HG03064 (cell line): ENCODE data around the gene CORO2B.
"Not testable (repeated sequence)": the region's sequence is repeated elsewhere in the genome, so short reads cannot be mapped to it uniquely, and the experiment has no call there.

Experiments
- ATAC-seq: cut with Tn5 transposase; IDR thresholded peaks from one replicate; pipeline ENCODE4 v1.9.1; 2021; ENCODE audit warnings: low read depth; ENCODE audit not compliant: unreplicated experiment

The CORO2B gene

DNA sequence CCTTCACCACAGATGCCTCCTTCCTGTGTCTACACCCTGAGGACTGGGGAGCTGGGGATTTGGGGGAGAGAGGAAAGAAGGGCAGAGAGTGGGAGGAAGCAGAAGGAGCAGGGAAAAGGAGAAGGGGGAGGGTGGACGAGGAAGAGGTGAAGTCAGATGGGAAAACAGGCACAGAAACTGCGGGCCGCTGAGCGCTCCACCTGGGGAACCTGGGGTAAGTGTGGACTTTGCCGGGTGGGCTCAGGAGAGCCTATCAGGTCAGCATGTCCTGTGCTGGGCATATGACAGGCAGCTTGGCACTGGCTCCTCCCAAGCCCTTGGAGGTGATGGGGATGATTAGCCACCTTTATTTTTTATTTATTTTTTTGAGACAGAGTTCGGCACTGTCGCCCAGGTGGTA is 62.6 kb downstream of the CORO2B start:
- ATAC-seq: no peak

DNA sequence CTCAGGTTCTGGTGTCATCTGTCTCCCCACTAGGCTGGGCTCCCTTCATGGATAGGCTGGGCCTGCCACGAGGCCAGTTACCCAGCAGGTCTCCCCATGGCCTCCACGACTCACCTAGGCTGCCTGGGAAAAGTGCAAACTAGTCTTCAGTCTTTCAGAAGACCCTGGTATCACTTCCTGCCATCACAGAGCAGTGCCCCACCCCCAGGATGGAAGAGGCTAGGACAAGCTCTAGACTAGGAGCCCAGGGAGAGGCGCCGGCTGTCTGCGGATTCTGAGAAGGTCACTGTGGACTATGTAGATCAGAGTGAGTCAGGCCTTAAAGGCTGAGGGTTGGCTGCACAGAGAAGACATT is 63.7 kb downstream of the CORO2B start:
- no peak for ATAC-seq

DNA sequence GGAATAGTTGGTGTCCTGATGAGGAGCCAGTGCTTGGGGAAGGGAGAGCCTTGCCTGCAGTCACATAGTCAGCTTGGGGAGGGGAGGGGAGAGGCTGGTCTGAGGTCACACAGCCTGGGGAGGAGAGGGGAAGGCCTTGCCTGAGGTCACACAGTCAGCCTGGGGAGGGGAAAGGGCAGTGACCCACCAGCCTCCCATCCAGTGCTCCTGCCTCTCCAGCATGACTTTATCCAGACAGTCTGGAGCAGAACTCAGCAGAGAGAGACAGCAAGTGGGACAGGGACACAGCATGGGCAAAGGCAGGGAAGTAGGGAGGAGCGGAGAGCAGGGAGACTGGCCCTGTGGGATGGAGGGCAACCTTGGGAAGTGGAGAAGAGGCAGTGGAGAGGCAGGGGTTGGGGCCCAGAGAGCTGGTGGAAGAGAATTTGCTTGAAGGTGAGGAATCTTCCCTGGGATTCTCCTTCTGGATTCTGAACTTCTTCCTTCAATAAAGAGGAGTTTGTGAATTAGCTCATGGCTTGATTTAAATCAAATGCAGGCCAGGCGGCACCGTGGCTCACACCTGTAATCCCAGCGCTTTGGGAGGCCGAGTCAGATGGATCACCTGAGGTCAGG is 64.5 kb downstream of the CORO2B start:
- no peak for ATAC-seq

DNA sequence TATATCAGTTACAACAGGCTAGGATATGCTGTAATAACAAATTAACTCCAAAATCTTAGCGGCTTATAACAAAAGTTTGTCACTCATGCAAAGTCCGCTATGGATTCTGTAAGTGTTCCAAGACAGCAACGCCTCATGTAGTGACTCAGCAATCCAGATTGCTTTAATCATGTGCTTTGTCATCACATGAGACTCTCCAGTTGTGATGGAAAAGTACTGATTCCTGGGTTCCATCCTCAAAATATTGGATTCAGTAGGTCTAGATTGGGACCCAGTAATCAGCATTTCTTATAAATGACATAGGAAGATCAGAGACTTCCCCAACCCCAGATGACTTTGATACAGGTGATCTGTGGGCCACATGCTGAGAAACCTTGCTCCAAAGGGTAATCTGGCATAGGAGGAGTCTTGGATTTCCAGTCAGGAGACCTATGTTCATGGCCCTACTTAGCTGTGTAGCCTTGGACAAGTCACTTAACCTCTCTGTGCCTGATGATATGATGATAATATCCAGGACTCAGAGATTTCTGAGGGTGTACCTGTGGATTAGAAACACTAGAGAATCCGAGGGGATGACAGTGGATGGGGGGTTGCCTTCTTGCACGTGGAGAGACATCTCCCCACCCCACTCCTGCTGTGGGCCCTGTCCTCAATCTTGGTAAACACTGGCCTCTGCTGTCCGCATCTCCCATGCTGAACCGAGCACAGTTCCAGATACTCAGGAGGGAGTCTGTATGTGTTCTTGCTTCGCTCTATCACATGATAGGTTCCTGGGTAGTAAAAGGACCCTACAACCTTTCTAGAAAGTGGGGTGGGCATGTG is 65.5 kb downstream of the CORO2B start:
- no peak for ATAC-seq

DNA sequence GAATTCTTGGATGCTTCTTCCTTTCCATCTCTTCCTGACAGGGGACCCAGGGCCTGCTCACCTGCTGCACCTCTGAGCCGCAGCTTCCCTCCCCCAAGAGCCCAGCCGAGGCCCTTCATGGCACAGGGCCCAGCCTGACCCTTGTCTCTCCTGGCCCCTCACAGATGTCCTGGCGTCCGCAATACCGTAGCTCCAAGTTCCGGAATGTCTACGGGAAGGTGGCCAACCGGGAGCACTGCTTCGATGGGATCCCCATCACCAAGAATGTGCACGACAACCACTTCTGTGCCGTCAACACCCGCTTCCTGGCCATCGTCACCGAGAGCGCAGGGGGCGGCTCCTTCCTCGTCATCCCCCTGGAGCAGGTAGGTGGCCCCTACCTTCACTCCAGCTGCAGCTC is 66.2 kb downstream of the CORO2B start:
- ATAC-seq: no peak

DNA sequence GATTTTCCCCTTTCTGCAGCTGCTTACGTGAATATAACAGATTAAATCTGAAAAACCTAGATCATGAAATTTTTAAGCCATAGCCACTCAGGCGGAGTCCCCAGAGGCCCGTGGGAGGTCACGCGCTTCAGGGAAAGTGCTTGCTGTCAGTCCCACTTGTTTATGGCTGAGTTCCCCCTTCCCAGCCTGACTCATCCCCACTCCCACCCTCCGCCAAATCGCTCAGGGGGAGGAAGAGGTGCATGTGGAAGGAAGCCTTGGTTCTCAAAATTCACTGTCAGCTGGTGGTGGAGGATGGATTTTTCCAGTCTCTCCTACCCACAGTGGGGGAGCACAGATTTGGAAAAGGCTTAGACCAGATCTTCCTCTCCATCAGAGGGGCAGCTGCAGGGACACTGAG is 67.4 kb downstream of the CORO2B start:
- no peak for ATAC-seq

DNA sequence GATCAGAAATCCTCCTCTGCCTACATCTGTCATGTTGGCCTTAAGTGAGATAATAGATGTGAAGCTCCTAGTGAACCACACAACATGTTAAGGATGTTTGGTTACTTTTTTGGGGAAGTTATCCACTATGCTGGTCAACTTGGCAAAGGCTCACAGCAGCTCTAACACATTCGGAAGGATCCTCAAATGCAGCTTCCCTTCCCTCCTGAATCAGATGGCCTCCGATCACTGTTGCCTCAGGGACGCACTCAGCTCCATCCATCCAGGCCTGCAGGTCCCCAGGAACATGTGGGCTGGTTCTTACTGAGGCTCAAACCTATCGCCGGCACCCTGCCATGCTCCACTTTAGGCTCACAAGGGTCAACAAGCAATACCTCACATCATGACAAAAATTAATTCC is 67.9 kb downstream of the CORO2B start:
- ATAC-seq: no peak

DNA sequence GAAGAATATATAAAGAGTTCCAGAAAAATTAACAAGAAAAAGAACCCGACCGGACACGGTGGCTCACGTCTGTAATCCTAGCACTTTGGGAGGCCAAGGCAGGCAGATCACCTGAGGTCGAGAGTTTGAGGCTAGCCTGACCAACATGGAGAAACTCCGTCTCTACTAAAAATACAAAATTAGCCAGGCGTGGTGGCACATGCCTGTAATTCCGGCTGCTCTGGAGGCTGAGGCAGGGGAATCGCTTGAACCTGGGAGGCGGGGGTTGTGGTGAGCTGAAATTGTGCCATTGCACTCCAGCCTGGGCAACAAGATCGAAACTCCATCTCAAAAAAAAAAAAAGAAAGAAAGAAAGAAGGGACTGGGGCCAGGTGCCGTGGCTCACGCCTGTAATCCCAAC is 68.6 kb downstream of the CORO2B start:
- not testable (repeated sequence) for ATAC-seq

DNA sequence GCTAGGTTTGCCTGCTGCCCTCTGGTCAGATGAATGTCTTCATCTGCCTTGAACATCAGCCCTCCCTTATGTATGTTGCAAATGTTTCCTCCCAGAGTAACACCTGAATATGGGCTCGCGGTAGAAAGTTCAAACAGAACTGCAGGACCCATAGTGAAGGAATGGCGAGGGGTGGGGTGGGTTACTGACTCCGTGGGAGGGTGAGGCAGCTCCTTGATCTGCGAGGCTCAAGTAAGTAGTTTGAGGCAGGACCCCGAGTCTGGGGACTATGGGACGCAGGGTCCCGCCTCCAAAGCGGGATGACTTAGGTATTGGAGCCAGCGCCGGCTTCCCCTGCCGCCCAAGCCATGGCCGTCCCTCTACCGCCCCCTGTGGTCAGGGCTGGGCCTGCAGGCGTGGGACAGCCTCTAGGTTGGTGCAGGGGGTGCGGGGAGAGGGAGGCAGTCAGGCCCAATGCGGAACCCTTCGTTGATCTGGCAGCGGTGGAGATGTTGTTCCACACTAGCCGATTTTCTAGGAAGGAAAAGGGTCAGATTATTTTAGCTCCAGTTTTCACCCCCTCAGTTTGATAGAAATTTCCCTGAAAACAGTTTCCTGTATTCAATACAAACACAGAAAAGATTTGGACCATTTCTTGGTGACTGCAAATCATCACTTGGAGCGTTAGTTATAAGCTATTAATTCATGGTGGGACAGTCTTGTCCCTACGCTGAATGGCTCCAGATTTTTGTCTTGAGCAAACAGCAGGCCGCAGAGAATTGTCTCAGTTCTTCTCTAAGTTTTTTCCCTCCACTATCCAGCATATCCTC is 72.3 kb downstream of the CORO2B start:
- ATAC-seq: no peak

DNA sequence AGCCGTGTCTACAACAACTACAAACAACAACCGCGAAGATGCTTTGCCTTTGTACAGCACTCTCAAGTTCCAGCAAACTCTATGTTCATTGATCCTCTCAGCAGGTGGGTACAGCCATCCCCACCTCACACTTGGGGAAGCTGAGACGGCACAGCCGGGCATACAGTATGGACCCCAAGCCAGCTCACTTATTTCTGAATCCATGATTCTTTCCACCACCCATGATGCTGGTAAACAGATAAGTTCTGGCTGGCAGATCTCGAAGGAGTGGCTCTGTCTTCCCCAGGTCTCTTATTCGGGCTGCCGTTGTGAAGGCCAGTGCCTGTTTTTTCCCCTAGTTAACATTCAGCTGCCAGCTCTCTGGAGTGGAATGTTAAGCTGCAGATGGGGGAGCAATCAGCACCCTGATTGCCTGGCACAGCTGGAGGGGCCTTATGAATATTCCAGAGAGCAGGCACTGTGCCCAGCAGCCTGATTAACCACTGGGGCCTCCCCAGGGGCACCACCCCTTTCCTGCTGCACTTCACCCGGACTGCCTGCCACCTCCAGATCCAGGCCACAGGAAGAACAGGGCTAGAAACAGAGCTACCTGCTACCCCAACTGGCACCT is 73.2 kb downstream of the CORO2B start:
- no peak for ATAC-seq

DNA sequence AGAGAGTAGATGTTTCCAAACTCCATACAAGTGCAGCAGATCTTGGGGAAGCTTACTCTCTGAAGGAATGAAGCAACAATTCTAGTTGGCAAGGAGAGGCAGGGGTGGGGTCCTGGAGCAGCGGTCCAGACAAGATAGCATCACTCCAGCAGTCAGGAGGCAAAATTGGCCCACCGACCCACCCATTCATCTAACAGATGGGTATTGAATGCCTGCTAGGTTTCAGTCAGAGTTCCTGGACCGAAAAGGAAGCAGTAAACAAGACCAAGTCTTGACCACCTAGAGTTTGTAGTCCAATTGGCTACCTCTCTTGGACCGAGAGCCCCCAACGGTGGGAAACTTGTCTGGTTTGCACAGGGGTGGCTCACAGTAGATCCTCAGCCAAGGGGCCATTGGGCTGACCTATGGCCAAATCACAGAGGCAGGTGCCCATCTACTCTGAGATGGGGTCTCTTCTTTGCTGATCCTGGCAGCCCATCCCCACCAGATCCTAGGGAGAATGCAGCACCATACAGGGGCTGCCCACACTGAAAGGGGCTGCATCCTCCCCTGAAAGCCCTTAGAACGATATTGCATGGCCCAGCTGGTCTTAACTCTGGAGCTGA is 74.3 kb downstream of the CORO2B start:
- no peak for ATAC-seq

DNA sequence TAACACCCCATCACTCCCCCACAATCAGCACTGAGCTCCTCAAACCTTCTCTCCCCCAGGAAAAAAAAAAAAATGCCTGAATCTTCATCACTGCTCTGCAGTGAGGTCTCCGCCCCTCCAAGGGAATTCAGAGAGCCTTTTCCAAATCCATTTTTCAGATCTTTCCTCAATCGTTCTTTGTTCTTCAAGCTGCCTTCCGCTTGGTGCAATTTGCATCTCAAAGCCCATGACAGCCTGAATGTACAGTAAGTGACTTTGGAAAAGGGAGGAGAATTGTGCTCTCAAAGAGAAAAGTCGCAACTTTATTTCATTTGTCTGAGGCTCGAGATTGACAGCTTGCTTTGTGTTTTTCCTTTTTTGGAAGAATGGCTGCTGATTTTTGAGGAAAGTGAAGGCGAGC is 75.0 kb downstream of the CORO2B start:
- ATAC-seq: no peak

DNA sequence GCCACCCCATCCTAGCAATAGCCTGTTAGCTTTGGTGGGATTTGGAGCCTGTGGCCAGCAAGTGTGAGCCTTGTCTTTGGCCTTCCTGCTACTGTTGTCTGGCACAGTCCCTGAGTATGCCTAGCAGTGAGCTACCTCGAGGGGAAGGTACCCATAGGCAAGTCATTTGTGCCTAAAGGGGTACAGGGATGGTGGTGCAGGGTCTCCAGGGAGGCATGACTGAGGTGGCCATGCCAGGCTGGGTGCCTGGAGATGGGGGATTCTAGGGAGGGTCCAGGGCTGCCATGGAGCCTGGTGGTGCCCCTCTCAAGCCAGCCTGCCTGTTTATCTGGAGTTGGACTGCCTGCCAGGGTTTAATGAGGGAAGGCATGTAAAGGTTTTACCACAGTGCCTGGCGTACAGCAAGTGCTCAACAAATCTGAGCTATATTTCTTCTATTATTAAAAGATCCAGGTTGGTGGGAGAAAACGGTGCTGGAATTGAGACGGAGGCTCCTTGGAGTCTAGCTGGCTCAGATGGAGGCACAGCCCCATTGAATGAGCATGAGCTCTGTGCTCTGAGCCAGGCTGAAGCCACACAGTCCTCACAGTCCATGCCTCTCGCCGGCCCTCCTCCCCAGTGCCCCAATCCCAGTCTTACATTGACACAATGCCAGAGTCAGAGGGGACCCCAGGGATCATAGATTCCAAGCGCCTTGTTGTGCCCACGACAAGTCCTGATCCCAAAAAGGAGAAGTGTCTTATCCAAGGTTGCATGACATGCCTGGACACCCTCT is 76.2 kb downstream of the CORO2B start:
- no peak for ATAC-seq

DNA sequence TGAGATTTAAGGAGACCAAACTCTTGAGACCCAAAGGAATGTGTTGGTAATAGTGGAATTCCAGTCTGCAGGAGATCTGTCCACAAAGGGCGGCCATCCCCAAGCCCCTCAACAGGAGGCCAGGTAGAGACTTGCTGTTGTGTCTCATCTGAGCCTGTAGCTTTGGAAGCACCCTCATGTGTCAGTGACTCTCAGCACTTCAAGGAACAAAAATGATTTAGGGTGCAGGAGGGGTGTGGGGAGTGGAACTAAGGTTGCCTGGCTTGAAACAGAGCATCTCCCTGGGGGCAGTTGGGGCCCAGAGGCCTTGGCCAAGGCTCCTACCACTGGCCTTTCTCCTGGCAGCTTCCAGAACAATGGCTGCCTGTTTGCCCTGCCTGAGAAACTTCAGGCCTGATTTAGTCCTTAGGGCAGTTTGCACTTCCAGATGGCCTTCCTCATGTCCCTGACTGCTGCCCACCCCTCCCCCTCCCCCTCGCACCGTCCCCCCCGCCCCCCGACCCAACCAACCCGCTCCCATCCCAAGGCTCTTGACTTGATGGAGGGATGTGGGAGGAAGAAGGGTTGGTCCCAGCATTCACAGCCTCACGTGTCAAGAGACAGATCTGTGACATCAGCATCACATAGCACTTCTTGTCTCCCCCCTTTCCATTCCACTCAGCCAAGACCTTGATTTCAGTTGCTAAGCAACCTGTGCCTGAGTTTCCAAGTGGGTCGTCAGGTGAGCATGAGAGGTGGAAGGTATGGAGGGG is 77.1 kb downstream of the CORO2B start:
- no peak for ATAC-seq

DNA sequence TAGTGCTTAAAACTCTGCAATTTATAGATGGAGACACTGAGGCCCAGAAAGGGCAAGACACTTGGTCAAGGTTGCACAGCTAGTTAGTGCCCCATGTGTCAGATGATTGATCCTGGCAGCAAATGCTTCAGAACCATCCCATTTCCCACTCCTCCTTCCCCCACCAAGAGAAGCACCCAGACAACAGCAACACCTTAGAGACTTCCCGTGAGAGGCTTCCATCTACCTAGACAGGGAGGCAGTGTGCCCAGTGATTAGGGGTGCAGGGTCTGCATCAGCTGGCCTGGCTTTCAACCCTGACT is 77.6 kb downstream of the CORO2B start:
- ATAC-seq: no peak

DNA sequence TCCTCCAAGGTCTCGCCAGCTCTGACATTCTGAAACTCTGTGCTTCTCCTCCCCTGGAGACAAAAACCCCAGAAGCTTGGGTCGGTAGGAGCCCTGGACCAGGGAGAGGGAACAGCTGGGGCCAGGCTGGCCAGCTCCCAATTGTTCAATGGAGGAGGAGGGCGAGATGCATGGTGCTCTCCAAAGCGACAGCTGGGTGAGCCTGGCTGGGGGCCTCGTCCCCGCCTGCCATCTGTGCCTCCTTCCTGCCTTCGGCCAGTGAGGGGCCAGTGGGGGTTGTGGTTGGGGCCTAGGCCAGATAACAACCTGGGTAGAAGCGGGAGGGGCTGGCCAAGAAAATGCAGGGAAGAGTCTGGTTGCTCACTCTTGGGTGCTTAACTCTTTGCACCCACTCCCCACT is 79.4 kb downstream of the CORO2B start:
- ATAC-seq: no peak

DNA sequence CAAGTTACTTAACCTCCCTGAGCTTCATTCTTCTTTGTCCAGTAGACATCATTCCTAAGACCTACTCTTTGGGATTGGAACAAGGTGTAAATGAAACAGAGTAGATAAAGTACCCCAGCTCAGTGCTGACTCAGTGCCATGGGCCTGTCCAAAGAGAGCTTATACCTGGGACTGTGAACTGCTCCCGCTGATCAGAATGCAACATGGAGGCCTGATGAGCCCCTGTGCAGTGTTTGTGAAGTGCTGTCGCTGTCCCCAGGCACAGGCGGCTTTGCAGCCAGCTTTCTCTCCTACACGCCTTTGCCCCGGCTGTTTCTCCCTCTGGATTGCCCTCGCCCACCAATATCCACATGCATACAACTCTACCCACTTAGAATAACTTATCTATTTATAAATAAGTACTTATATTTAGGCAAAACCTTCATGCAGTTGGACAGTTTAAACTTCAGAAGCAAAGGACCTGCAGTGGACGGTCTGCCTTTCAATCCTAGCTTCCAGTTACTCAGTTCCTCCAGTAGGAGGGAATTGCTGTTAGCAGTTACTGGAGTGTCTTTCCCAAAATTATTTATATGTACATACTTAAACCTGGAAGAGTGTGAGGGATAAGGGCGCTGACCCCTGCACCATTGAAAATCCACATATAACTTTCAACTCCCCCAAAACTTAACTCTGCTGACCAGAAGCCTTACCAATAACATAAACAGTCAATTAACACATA is 80.0 kb downstream of the CORO2B start:
- no peak for ATAC-seq

DNA sequence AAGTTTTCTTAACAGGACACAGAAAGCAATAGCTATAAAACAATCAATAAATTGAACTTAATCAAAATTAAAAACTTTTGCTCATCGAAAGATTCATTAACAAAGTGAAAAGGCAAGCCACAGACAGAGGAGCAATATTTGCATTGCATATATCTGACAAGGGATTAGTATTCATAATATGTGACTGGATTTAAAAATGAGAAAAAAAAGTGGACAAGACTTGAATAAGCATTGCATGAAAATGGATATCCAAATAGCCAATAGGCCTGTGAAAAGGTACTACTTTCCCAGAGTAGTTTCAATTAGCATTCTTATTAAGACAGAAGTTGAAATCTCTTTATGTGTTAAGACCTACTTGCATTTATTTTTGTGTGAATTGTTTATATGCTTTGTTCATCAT is 84.7 kb downstream of the CORO2B start:
- no peak for ATAC-seq
